ENCODE data around the gene USP17L13.
"Not testable (repeated sequence)": the region's sequence is repeated elsewhere in the genome, so short reads cannot be mapped to it uniquely, and the experiment has no call there.

DNA sequence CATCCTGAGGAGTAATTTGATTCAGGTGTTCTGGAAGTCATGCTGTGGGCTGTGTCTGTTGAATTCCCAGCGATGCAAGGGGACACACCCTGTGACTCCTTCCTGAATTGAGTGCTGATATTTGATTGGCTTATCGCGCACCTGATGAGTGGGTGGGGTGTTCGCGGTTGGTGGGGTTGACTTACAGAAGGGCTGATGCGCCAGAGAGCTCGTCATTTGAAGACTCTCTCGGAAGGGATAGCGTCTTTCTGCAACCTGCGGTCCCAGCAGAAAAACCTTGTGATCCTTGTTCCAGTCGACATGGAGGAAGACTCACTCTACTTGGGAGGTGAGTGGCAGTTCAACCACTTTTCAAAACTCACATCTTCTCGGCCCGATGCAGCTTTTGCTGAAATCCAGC is 4.8 kb upstream of the USP17L13 start, which contains the start of gene USP17L12:
- TF ChIP-seq, protein P1, sequence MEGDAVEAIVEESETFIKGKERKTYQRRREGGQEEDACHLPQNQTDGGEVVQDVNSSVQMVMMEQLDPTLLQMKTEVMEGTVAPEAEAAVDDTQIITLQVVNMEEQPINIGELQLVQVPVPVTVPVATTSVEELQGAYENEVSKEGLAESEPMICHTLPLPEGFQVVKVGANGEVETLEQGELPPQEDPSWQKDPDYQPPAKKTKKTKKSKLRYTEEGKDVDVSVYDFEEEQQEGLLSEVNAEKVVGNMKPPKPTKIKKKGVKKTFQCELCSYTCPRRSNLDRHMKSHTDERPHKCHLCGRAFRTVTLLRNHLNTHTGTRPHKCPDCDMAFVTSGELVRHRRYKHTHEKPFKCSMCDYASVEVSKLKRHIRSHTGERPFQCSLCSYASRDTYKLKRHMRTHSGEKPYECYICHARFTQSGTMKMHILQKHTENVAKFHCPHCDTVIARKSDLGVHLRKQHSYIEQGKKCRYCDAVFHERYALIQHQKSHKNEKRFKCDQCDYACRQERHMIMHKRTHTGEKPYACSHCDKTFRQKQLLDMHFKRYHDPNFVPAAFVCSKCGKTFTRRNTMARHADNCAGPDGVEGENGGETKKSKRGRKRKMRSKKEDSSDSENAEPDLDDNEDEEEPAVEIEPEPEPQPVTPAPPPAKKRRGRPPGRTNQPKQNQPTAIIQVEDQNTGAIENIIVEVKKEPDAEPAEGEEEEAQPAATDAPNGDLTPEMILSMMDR (IDR thresholded peaks at IDR 0.05) = not testable (repeated sequence)
- TF ChIP-seq POLR2A (IDR thresholded peaks at IDR 0.05) = not testable (repeated sequence)
